HEK293 (cell line): ENCODE measurements around the gene COQ4.
A peak's percentile ranks its signal among the peaks of the same experiment; 100 is the strongest.

Experiments
- GLI2 ChIP-seq: fragments of 450-650 bp; formaldehyde crosslinking; IDR thresholded peaks from 2 replicates; pipeline ENCODE4; 2017; ENCODE audit warnings: missing biosample characterization, missing genetic modification characterization, low read depth, borderline replicate concordance
- HOXC10 ChIP-seq: sonication (generic); formaldehyde crosslinking; IDR thresholded peaks from 2 replicates; pipeline ENCODE4 v1.8.1; 2023; ENCODE audit warnings: mild to moderate bottlenecking, missing genetic modification reagents
- IKZF3 ChIP-seq: fragments of 450-650 bp; IDR thresholded peaks from 2 replicates; pipeline ENCODE4 v1.5.0; 2018; ENCODE audit warnings: missing biosample characterization, mild to moderate bottlenecking, missing genetic modification characterization, moderate library complexity
- KLF8 ChIP-seq: fragments of 450-650 bp; formaldehyde crosslinking; IDR thresholded peaks from 2 replicates; pipeline ENCODE4 v1.5.1; 2016; ENCODE audit warnings: missing biosample characterization, missing genetic modification characterization
- RBAK ChIP-seq: fragments of 450-650 bp; formaldehyde crosslinking; IDR thresholded peaks from 2 replicates; pipeline ENCODE4 v1.5.1; 2016; ENCODE audit warnings: missing biosample characterization, missing genetic modification characterization
- YY1 ChIP-seq: fragments of 450-650 bp; formaldehyde crosslinking; IDR thresholded peaks from 2 replicates; pipeline ENCODE4 v1.5.1; 2018; ENCODE audit warnings: missing biosample characterization, missing genetic modification characterization
- ZBTB20 ChIP-seq: fragments of 450-650 bp; formaldehyde crosslinking; IDR thresholded peaks from 2 replicates; pipeline ENCODE4 v1.5.1; 2016; ENCODE audit warnings: missing biosample characterization, missing genetic modification characterization
- ZBTB7A ChIP-seq: fragments of 450-650 bp; formaldehyde crosslinking; IDR thresholded peaks from 2 replicates; pipeline ENCODE4 v1.5.1; 2016; ENCODE audit warnings: low read depth, missing biosample characterization, missing genetic modification characterization
- ZIC2 ChIP-seq: fragments of 450-650 bp; formaldehyde crosslinking; IDR thresholded peaks from 2 replicates; pipeline ENCODE4 v1.5.1; 2016; ENCODE audit warnings: missing biosample characterization, missing genetic modification characterization
- ZNF10 ChIP-seq: fragments of 450-650 bp; formaldehyde crosslinking; IDR thresholded peaks from 2 replicates; pipeline ENCODE4 v1.5.1; 2017; ENCODE audit warnings: missing biosample characterization, missing genetic modification characterization
- ZNF2 ChIP-seq: fragments of 450-650 bp; formaldehyde crosslinking; IDR thresholded peaks from 2 replicates; pipeline ENCODE4 v1.5.1; 2016; ENCODE audit warnings: missing biosample characterization, missing genetic modification characterization
- ZNF335 ChIP-seq: fragments of 450-650 bp; formaldehyde crosslinking; conservative IDR thresholded peaks from 2 replicates; pipeline ENCODE4 v1.5.1; 2016; ENCODE audit warnings: missing biosample characterization, missing genetic modification characterization
- ZNF623 ChIP-seq: fragments of 450-650 bp; formaldehyde crosslinking; IDR thresholded peaks from 2 replicates; pipeline ENCODE4 v1.5.1; 2016; ENCODE audit warnings: missing biosample characterization, missing genetic modification characterization
- ZNF76 ChIP-seq: fragments of 450-650 bp; formaldehyde crosslinking; IDR thresholded peaks from 2 replicates; pipeline ENCODE4; 2016; ENCODE audit warnings: low read depth, missing biosample characterization, missing genetic modification characterization, borderline replicate concordance
- ZNF843 ChIP-seq: fragments of 450-650 bp; formaldehyde crosslinking; IDR thresholded peaks from 2 replicates; pipeline ENCODE4 v1.5.1; 2016; ENCODE audit warnings: missing biosample characterization, missing genetic modification characterization
- ZSCAN16 ChIP-seq: fragments of 450-650 bp; formaldehyde crosslinking; IDR thresholded peaks from 2 replicates; pipeline ENCODE4 v1.5.1; 2016; ENCODE audit warnings: missing biosample characterization, missing genetic modification characterization
- ZSCAN30 ChIP-seq: fragments of 450-650 bp; IDR thresholded peaks from 2 replicates; pipeline ENCODE4 v1.5.1; 2018; ENCODE audit warnings: missing biosample characterization, mild to moderate bottlenecking, missing genetic modification characterization, moderate library complexity
- ZXDB ChIP-seq: fragments of 450-650 bp; formaldehyde crosslinking; IDR thresholded peaks from 2 replicates; pipeline ENCODE4 v1.5.1; 2016; ENCODE audit warnings: missing biosample characterization, missing genetic modification characterization
- TF ChIP-seq, protein P1 (sequence below): fragments of 450-650 bp; formaldehyde crosslinking; IDR thresholded peaks from 2 replicates; pipeline ENCODE4 v1.5.1; 2016; ENCODE audit warnings: missing biosample characterization, missing genetic modification characterization
- TF ChIP-seq, protein P2 (sequence below): fragments of 450-650 bp; formaldehyde crosslinking; IDR thresholded peaks from 2 replicates; pipeline ENCODE4 v1.5.1; 2017; ENCODE audit warnings: missing biosample characterization, mild to moderate bottlenecking, missing genetic modification characterization, moderate library complexity
- TF ChIP-seq, protein P3 (sequence below): fragments of 450-650 bp; formaldehyde crosslinking; IDR thresholded peaks from 2 replicates; pipeline ENCODE4 v1.5.1; 2017; ENCODE audit warnings: missing biosample characterization, missing genetic modification characterization
- TF ChIP-seq, protein P4 (sequence below): fragments of 450-650 bp; formaldehyde crosslinking; IDR thresholded peaks from 2 replicates; pipeline ENCODE4 v1.5.1; 2016; ENCODE audit warnings: missing biosample characterization, missing genetic modification characterization
- TF ChIP-seq, protein P5 (sequence below): fragments of 450-650 bp; formaldehyde crosslinking; IDR thresholded peaks from 2 replicates; pipeline ENCODE4 v1.5.1; 2016; ENCODE audit warnings: missing biosample characterization, missing genetic modification characterization
- TF ChIP-seq, protein P6 (sequence below): fragments of 450-650 bp; formaldehyde crosslinking; IDR thresholded peaks from 2 replicates; pipeline ENCODE4 v1.5.1; 2016; ENCODE audit warnings: missing biosample characterization, missing genetic modification characterization

Gene COQ4

DNA sequence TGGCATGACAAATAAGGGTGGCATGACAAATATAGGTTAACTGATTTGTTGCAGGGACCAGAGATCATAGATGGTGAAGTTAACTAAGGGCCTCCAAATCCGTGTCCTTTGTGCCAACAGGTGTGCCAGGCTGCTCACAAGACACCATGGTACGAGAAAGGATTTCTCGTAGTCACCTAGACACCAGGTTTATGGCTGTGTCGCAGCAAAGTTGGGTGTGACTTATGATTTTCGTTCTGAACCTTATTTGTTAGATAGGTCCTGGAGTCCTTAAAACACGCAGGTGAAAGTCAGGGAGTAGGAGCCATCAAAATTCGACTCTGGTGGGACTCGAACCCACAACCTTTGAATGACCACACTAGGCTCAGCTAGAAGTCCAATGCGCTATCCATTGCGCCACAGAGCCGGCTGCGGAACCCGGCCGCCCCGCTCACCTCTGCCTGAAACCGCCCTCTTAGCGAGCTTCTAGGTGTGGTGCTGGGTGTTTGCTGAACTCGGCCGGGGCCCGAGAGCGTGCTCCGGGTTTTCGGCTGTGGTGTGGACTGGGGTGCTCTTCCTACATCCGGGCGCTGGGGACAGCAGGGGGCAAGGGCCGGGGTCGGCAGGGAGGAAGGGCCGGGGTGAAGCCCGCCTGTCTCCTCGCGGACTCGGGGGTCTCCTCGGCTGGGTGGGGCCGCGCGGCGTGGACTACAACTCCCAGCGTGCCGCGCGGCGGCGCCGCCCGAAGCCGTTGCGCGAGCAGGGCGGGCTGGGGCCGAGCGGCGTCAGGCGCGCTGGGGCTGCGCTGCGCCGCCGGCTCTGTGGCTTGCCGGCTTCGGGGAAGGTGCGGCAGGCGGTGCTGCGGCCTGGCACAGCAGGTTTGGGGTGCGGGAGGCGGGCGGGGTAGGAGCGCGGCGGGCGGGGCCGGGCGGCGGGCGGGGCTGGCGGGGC, 17.4 kb downstream of the COQ4 start, which contains the start of gene SLC27A4 (continued):
- TF ChIP-seq ZSCAN16 (tag by site-specific recombination) = peak; percentile 76; the same call in 1 of the 2 replicates
- 0 out of 2 replicates have a peak, but pooled peaks have one; percentile 16 for TF ChIP-seq YY1 (tag by site-specific recombination)
- no peak for TF ChIP-seq RBAK (tag by site-specific recombination)
- no peak for TF ChIP-seq ZIC2 (tag by site-specific recombination)
- TF ChIP-seq ZNF843 = peak; percentile 58; the same call in 1 of the 2 replicates
- peak; percentile 85 for TF ChIP-seq ZBTB7A (tag by site-specific recombination)
- TF ChIP-seq KLF8 (tag by site-specific recombination) = peak; percentile 95
- TF ChIP-seq, protein P1, sequence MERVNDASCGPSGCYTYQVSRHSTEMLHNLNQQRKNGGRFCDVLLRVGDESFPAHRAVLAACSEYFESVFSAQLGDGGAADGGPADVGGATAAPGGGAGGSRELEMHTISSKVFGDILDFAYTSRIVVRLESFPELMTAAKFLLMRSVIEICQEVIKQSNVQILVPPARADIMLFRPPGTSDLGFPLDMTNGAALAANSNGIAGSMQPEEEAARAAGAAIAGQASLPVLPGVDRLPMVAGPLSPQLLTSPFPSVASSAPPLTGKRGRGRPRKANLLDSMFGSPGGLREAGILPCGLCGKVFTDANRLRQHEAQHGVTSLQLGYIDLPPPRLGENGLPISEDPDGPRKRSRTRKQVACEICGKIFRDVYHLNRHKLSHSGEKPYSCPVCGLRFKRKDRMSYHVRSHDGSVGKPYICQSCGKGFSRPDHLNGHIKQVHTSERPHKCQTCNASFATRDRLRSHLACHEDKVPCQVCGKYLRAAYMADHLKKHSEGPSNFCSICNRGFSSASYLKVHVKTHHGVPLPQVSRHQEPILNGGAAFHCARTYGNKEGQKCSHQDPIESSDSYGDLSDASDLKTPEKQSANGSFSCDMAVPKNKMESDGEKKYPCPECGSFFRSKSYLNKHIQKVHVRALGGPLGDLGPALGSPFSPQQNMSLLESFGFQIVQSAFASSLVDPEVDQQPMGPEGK (tag by site-specific recombination) = peak; percentile 59
- peak; percentile 83 for TF ChIP-seq ZNF335 (tag by site-specific recombination)
- TF ChIP-seq IKZF3 (tag by site-specific recombination) = no peak
- TF ChIP-seq ZBTB20 (tag by site-specific recombination) = peak; percentile 68
- TF ChIP-seq ZNF76 (tag by site-specific recombination) = peak; percentile 93
- peak; percentile 61 for TF ChIP-seq ZSCAN30 (tag by site-specific recombination)
- TF ChIP-seq, protein P2, sequence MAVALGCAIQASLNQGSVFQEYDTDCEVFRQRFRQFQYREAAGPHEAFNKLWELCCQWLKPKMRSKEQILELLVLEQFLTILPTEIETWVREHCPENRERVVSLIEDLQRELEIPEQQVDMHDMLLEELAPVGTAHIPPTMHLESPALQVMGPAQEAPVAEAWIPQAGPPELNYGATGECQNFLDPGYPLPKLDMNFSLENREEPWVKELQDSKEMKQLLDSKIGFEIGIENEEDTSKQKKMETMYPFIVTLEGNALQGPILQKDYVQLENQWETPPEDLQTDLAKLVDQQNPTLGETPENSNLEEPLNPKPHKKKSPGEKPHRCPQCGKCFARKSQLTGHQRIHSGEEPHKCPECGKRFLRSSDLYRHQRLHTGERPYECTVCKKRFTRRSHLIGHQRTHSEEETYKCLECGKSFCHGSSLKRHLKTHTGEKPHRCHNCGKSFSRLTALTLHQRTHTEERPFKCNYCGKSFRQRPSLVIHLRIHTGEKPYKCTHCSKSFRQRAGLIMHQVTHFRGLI = no peak
- no peak for TF ChIP-seq ZNF623 (tag by site-specific recombination)
- TF ChIP-seq, protein P3, sequence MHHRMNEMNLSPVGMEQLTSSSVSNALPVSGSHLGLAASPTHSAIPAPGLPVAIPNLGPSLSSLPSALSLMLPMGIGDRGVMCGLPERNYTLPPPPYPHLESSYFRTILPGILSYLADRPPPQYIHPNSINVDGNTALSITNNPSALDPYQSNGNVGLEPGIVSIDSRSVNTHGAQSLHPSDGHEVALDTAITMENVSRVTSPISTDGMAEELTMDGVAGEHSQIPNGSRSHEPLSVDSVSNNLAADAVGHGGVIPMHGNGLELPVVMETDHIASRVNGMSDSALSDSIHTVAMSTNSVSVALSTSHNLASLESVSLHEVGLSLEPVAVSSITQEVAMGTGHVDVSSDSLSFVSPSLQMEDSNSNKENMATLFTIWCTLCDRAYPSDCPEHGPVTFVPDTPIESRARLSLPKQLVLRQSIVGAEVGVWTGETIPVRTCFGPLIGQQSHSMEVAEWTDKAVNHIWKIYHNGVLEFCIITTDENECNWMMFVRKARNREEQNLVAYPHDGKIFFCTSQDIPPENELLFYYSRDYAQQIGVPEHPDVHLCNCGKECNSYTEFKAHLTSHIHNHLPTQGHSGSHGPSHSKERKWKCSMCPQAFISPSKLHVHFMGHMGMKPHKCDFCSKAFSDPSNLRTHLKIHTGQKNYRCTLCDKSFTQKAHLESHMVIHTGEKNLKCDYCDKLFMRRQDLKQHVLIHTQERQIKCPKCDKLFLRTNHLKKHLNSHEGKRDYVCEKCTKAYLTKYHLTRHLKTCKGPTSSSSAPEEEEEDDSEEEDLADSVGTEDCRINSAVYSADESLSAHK (tag by site-specific recombination) = peak; percentile 53; the same call in 1 of the 2 replicates
- TF ChIP-seq, protein P4, sequence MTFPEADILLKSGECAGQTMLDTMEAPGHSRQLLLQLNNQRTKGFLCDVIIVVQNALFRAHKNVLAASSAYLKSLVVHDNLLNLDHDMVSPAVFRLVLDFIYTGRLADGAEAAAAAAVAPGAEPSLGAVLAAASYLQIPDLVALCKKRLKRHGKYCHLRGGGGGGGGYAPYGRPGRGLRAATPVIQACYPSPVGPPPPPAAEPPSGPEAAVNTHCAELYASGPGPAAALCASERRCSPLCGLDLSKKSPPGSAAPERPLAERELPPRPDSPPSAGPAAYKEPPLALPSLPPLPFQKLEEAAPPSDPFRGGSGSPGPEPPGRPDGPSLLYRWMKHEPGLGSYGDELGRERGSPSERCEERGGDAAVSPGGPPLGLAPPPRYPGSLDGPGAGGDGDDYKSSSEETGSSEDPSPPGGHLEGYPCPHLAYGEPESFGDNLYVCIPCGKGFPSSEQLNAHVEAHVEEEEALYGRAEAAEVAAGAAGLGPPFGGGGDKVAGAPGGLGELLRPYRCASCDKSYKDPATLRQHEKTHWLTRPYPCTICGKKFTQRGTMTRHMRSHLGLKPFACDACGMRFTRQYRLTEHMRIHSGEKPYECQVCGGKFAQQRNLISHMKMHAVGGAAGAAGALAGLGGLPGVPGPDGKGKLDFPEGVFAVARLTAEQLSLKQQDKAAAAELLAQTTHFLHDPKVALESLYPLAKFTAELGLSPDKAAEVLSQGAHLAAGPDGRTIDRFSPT (tag by site-specific recombination) = peak; percentile 99
- TF ChIP-seq GLI2 (tag by site-specific recombination) = no peak
- peak; percentile 20; the same call in 1 of the 2 replicates for TF ChIP-seq ZNF10 (tag by site-specific recombination)
- TF ChIP-seq, protein P5, sequence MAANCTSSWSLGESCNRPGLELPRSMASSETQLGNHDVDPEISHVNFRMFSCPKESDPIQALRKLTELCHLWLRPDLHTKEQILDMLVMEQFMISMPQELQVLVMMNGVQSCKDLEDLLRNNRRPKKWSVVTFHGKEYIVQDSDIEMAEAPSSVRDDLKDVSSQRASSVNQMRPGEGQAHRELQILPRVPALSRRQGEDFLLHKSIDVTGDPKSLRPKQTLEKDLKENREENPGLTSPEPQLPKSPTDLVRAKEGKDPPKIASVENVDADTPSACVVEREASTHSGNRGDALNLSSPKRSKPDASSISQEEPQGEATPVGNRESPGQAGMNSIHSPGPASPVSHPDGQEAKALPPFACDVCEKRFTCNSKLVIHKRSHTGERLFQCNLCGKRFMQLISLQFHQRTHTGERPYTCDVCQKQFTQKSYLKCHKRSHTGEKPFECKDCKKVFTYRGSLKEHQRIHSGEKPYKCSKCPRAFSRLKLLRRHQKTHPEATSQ (tag by site-specific recombination) = 0 out of 2 replicates have a peak, but pooled peaks have one; percentile 75
- TF ChIP-seq, protein P6, sequence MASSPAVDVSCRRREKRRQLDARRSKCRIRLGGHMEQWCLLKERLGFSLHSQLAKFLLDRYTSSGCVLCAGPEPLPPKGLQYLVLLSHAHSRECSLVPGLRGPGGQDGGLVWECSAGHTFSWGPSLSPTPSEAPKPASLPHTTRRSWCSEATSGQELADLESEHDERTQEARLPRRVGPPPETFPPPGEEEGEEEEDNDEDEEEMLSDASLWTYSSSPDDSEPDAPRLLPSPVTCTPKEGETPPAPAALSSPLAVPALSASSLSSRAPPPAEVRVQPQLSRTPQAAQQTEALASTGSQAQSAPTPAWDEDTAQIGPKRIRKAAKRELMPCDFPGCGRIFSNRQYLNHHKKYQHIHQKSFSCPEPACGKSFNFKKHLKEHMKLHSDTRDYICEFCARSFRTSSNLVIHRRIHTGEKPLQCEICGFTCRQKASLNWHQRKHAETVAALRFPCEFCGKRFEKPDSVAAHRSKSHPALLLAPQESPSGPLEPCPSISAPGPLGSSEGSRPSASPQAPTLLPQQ (tag by site-specific recombination) = peak; percentile 44
- TF ChIP-seq ZXDB (tag by site-specific recombination) = peak; percentile 74
- TF ChIP-seq ZNF2 = 0 out of 2 replicates have a peak, but pooled peaks have one; percentile 62
- 0 out of 2 replicates have a peak, but pooled peaks have one; percentile 1 for TF ChIP-seq HOXC10 (CRISPR knock-in tag)
